GM10266 (cell line): ENCODE measurements around the gene RHOBTB3.

ENCODE experiments used
- DNase-seq: peaks from one replicate; pipeline ENCODE4 v3.0.0; 2012; ENCODE audit errors: extremely low spot score
- TF ChIP-seq, protein P1 (sequence below): IDR thresholded peaks from 2 replicates; pipeline ENCODE4 v1.5.1; 2012; ENCODE audit warnings: mild to moderate bottlenecking, low read depth; ENCODE audit not compliant: control insufficient read depth, insufficient read depth; ENCODE audit errors: missing control alignments

RHOBTB3 gene

GRCh38 chr5:95717439-95717838 is 13.7 kb upstream of the RHOBTB3 start:
- TF ChIP-seq, protein P1, sequence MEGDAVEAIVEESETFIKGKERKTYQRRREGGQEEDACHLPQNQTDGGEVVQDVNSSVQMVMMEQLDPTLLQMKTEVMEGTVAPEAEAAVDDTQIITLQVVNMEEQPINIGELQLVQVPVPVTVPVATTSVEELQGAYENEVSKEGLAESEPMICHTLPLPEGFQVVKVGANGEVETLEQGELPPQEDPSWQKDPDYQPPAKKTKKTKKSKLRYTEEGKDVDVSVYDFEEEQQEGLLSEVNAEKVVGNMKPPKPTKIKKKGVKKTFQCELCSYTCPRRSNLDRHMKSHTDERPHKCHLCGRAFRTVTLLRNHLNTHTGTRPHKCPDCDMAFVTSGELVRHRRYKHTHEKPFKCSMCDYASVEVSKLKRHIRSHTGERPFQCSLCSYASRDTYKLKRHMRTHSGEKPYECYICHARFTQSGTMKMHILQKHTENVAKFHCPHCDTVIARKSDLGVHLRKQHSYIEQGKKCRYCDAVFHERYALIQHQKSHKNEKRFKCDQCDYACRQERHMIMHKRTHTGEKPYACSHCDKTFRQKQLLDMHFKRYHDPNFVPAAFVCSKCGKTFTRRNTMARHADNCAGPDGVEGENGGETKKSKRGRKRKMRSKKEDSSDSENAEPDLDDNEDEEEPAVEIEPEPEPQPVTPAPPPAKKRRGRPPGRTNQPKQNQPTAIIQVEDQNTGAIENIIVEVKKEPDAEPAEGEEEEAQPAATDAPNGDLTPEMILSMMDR = no peak
- no peak for DNase-seq

- TF ChIP-seq, protein P1 = no peak
- peak; percentile 40 for DNase-seq
These were observed 12.9 kb upstream of the RHOBTB3 start for GRCh38 chr5:95718203-95718602.

DNA sequence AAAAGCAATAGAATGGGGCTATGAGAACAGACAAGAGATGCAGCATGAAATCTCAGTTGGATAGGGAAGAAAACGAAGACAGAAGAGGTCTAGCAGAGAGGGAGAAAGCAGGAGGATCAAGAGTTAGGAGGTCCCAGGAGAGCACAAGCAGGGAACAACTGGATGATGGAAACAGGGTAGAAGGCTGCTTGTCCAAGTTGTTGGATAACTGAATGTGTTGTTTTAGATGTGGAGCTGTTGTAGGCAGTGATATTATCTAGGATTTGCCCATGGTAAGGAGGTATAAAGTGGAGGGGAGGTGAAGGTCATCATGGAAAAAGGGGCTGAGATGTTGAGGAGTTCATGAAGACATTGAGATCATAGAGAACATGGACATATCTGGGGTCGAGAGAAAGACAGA is 12.4 kb upstream of the RHOBTB3 start:
- DNase-seq = no peak
- TF ChIP-seq, protein P1 = no peak

GRCh38 chr5:95720094-95720786 is 10.9 kb upstream of the RHOBTB3 start:
- DNase-seq = no peak
- TF ChIP-seq, protein P1 = no peak

- TF ChIP-seq, protein P1 = no peak
- no peak for DNase-seq
These were observed 9.4 kb upstream of the RHOBTB3 start for GRCh38 chr5:95721582-95722295.

DNA sequence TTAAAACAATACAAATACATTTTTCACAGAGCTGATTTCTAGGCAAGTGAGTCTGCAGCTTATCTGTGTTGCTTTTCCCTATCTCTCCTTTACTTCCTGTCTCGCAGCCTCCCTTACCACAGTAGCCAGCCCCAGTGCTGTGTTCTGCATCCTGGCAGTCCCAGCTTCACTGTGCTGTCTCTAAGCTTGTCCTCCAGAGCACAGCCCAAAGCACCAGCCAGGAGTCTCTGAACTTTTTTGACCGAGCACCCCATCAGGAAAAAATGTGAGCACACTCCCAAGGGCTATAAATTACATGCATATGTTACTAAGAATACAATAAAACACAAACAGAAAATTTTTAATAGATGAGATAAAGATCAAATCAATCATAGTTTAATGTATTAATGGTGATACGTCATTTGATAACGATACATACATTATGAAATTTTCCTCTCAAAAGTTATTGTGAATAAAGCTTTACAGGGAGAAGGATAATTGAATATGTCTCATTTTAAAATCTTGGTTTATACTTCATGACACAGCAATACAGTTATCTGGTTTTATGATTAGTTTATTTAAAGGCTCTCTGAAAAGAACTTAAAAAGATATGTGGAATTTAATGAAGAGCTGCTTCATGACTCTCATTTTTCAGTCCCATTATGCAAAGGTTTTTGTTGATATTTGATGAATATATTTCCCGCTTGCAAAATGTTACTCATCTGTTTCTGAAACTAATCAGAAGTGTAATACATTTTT is 7.3 kb upstream of the RHOBTB3 start:
- TF ChIP-seq, protein P1 = no peak
- no peak for DNase-seq
